Heart left ventricle (tissue), 16 donors: ENCODE results near the gene CBFA2T3. TPM values are rescaled to one million over a fixed set of nuclear protein-coding genes. Genes with fewer than 3 reads are reported as not detected.

Source experiments
- ATAC-seq, 4 donors: fragments of 200-7000 bp; cut with Tn5 transposase; one replicate each; pipeline ENCODE4 v1.9.1; 2020 to 2022; ENCODE audit warnings: moderate library complexity in 4 of 4, mild to moderate bottlenecking in 3 of 4, moderate number of reproducible peaks in 1 of 4
- DNase-seq, 5 donors: peaks; one replicate each; pipeline ENCODE4 v3.0.0-alpha.2; 2020
- H3K27ac ChIP-seq, 12 donors: fragments of 200-600 bp; sonication (generic) in 4 of 12; one replicate each; pipeline versions ENCODE4 v1.5.0 to v1.8.0; 2016 to 2022; ENCODE audit warnings: mild to moderate bottlenecking in 2 of 12
- H3K27me3 ChIP-seq, 9 donors: fragments of 200-600 bp; sonication (generic) in 2 of 9; one replicate each; pipeline versions ENCODE4 v1.5.1 to v1.8.0; 2016 to 2022; ENCODE audit warnings: mild to moderate bottlenecking in 3 of 9
- H3K36me3 ChIP-seq, 9 donors: fragments of 200-600 bp; sonication (generic) in 2 of 9; one replicate each; pipeline versions ENCODE4 v1.5.0 to v1.8.0; 2018 to 2022; ENCODE audit warnings: mild to moderate bottlenecking in 2 of 9
- H3K4me1 ChIP-seq, 12 donors: fragments of 200-600 bp; sonication (generic) in 4 of 12; one replicate each; pipeline versions ENCODE4 v1.5.0 to v1.8.0; 2016 to 2022; ENCODE audit warnings: mild to moderate bottlenecking in 3 of 12
- H3K4me3 ChIP-seq, 12 donors: fragments of 200-600 bp; sonication (generic) in 4 of 12; one replicate each; pipeline versions ENCODE4 v1.5.0 to v1.8.0; 2017 to 2022; ENCODE audit warnings: mild to moderate bottlenecking in 9 of 12, moderate library complexity in 4 of 12
- H3K9me3 ChIP-seq, 12 donors: fragments of 200-600 bp; sonication (generic) in 4 of 12; one replicate each; pipeline versions ENCODE4 v1.5.0 to v1.8.0; 2016 to 2022; ENCODE audit warnings: mild to moderate bottlenecking in 1 of 12
- POLR2A ChIP-seq, 2 donors: fragments of 450-650 bp; IDR thresholded peaks; one replicate each; pipeline ENCODE4 v1.6.1; 2017; ENCODE audit warnings: antibody characterized with exemption in 2 of 2, mild to moderate bottlenecking in 2 of 2, moderate library complexity in 2 of 2
- WGBS, 4 donors: extraction: QIAGEN DNeasy Blood & Tissue Kit in 2 of 4; methylation state at CpG; one replicate each; pipeline versions ENCODE4 v1.1.5 to v1.1.7; 2013 to 2018; 5-methylcytosine and 5-hydroxymethylcytosine counted together
- intact Hi-C, 10 donors: fragments of 100-400 bp; cut with DNase I; formaldehyde crosslinking; loops; one replicate each; pipeline versions ENCODE4 v1.11.1 to v1.14.2; 2022
- polyA plus RNA-seq, 2 donors: library from polyadenylated mRNA; stranded (reverse); fragments of 200-250 nt; gene quantifications; one replicate each; pipeline ENCODE4 v1.2.3, GENCODE V29; 2013
- total RNA-seq, 9 donors: library from RNA; depleted of rRNA in 2 of 9; stranded (reverse); fragments of >200 nt in 2 of 9; fragmentation: NEBNext Ultra II Directional in 3 of 9; extraction: Animal tissue kit (Norgen Biotek cat#: 25700) in 3 of 9; gene quantifications; one replicate each; pipeline versions ENCODE4 v1.1.0 to v1.2.4, GENCODE V29; 2016 to 2023
- TF ChIP-seq, protein P1 (sequence below), 12 donors: fragments of 200-600 bp; sonication (generic) in 4 of 12; IDR thresholded peaks; one replicate each; pipeline versions ENCODE4 v1.5.0 to v1.8.0; 2018 to 2022; ENCODE audit warnings: antibody characterized with exemption in 12 of 12, mild to moderate bottlenecking in 5 of 12
- donor health status: ischemic (EF 13 %, LVEDD 7.1; RV severe dilation, severe dysfunction).
- donor health status: healthy with polysubstance abuse.
- donor health status: DM: no; HTN: yes; CAD: no.
- donor health status: DM: no; HTN: no; CAD: no.
- donor health status: ischemic (EF 25% LVEDD 6.9; RV normal size, moderate dysfunction).
- donor health status: ischemic (EF 25% LVEDD 5.7; RV mildly dilated, moderate dysfunction).
- donor health status: healthy.
- donor health status: DM: yes; HTN: yes; CAD: no.
- donor health status: ischemic (EF 35%, LVEDD 5.7; RV mildly dilated, moderate dysfunction).
- donor health status: nonischemic (EF 11% LVEDD 7.7; RV severe dilation, severe dysfunction).
- donor health status: DM: yes; HTN: yes; CAD: no.
- donor health status: PGD.
- donor health status: ischemic (EF 29% LVEDD 5.4; RV normal size, mild dysfunction).
- donor health status: nonischemic (EF 23%, LVEDD 6.1; RV moderate dilation, normal function).

The CBFA2T3 gene
- total and polyA plus RNA-seq, 11 donors: 5.0 to 12.0 (median 5.8) TPM

DNA sequence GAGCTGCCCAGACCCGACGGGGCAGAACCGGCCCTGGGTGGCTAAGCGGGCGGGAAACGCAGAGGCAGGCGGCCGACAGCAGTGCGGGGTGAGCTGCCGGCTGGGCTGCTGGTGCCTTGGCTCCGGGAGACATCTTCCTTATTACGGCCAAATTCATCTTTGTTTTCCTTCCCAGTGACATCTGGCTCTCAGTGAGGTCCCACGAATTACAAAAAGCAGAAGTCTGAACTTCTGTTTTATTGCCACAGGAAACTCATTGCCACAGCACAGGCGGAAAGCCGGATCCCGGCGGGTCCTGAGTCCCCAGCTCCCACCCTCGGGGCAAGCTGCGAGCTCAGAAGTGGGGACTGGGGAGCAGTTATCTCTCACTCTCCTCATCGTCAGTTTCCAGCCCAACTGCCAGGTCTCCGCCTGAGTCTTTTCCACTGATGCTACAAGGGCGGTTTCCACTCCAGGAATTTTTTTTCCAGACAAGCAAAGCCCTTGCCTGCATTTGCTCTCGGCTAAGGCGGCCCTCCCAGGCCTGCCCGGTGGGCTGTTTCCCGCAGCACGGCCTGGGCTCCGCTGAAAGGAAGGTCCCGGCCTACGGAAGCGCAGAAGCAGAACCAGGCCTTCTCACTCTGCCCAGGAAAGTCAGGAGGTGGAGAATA, 40.3 kb downstream of the CBFA2T3 start:
- peak overlapping the region; percentile 1 to 96 (median 86) for H3K27ac ChIP-seq
- intact Hi-C loops: loop anchor here in 5 of 10 donors (2.0 to 5.0 kb wide), 3 partner anchors 49 to 124 kb away; partner anchors contain the start of gene APRT (in 1 of the 5)
- DNase-seq: peak in 4 of 5 donors; percentile 55 to 82 (median 66)
- ATAC-seq: peak in 2 of 4 donors; percentile 12 to 27
- no peaks in the 10 kb centered on the region for H3K9me3 ChIP-seq
- no peaks in the 10 kb centered on the region for H3K36me3 ChIP-seq
- H3K4me3 ChIP-seq: peak overlapping the region in 10 of 12 donors; percentile 12 to 40 (median 30)
- TF ChIP-seq, protein P1, sequence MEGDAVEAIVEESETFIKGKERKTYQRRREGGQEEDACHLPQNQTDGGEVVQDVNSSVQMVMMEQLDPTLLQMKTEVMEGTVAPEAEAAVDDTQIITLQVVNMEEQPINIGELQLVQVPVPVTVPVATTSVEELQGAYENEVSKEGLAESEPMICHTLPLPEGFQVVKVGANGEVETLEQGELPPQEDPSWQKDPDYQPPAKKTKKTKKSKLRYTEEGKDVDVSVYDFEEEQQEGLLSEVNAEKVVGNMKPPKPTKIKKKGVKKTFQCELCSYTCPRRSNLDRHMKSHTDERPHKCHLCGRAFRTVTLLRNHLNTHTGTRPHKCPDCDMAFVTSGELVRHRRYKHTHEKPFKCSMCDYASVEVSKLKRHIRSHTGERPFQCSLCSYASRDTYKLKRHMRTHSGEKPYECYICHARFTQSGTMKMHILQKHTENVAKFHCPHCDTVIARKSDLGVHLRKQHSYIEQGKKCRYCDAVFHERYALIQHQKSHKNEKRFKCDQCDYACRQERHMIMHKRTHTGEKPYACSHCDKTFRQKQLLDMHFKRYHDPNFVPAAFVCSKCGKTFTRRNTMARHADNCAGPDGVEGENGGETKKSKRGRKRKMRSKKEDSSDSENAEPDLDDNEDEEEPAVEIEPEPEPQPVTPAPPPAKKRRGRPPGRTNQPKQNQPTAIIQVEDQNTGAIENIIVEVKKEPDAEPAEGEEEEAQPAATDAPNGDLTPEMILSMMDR (IDR thresholded peaks at IDR 0.05): no peak
- no peak for TF ChIP-seq POLR2A (IDR thresholded peaks at IDR 0.05)
- H3K27me3 ChIP-seq: peaks cover 0 to 28% (median 7%) of the 10 kb centered on the region in 9 donors
- H3K4me1 ChIP-seq: peaks cover 12 to 57% (median 45%) of the 10 kb centered on the region in 12 donors
- 28 to 43% (median 40%) methylated on average over 19 to 31 of the region's 31 CpGs for WGBS, 4 donors

DNA sequence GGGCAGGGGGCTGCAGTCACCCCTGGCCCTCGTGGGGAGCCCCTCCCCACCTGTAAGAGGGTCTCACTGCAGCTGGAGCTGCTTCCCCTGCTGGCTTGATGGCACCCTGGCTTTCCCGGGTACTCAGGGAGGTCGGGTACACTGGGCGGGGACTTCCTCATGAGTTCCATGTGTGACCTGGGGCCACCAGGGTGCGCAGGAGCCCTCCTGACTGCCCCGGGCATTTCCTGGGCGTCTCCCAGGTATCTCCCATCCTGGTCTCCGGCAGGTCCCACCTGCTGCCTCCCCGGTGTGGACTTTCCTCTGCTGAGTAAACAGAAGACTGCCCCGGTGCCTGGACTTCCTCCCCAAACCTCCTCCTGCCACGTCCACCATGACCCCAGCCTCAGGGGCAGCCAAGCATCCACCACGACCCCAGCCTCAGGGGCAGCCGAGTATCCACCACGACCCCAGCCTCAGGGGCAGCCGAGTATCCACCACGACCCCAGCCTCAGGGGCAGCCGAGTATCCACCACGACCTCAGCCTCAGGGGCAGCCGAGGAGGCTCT, 40.9 kb downstream of the CBFA2T3 start:
- 38 to 50% (median 44%) methylated on average over 11 to 19 of the region's 19 CpGs for WGBS, 4 donors
- intact Hi-C loops: loop anchor here in 5 of 10 donors (2.0 to 5.0 kb wide), 3 partner anchors 49 to 124 kb away; partner anchors contain the start of gene APRT (in 1 of the 5)
- H3K4me3 ChIP-seq: peak overlapping the region in 10 of 12 donors; percentile 12 to 40 (median 30)
- DNase-seq: peak in 2 of 5 donors; percentile 18 to 66
- H3K27me3 ChIP-seq: peaks cover 0 to 28% (median 7%) of the 10 kb centered on the region in 9 donors
- H3K27ac ChIP-seq: peak overlapping the region; percentile 1 to 96 (median 86)
- H3K9me3 ChIP-seq: no peaks in the 10 kb centered on the region
- no peak for ATAC-seq
- TF ChIP-seq, protein P1 (IDR thresholded peaks at IDR 0.05): no peak
- no peak for TF ChIP-seq POLR2A (IDR thresholded peaks at IDR 0.05)
- H3K4me1 ChIP-seq: peaks cover 12 to 59% (median 45%) of the 10 kb centered on the region in 12 donors
- H3K36me3 ChIP-seq: no peaks in the 10 kb centered on the region

DNA sequence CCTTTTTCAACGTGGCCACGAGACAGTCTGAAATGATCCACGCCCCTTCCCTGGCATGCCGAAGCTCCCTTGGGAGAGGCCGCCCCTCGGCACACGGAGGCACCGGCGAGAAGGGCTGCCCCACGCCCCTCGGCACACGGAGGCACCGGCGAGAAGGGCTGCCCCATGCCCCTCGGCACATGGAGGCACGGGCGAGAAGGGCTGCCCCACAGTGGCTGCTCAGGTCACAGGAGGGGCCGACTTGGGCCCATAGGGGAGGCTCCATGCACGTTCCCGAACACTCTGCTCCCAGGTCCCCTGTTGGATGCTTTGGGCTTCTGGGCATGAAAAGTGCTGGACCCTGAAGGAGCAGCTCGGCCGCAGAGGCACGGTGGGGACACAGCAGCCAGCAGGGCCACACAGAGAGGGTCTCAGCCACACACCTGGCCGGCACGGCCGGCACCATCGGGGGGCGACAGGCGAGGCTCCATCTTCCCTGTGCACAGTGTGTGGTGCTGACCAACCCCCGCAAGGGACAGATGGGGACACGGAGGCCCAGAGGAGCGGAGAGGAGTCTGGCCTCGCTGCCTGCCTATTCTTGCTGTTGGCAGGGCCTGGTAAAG, 42.8 kb downstream of the CBFA2T3 start:
- ATAC-seq (no peak), DNase-seq (no peak)
- H3K4me1 ChIP-seq: peaks cover 12 to 53% (median 39%) of the 10 kb centered on the region in 12 donors
- no peaks in the 10 kb centered on the region for H3K36me3 ChIP-seq
- H3K9me3 ChIP-seq: no peaks in the 10 kb centered on the region
- H3K27me3 ChIP-seq: peaks cover 0 to 11% (median 0%) of the 10 kb centered on the region in 9 donors
- intact Hi-C loops: no loop called here
- WGBS, 4 donors: 64 to 77% (median 75%) methylated on average over 19 to 33 of the region's 33 CpGs
- no peak overlapping the region for H3K27ac ChIP-seq
- H3K4me3 ChIP-seq: no peak overlapping the region
- TF ChIP-seq, protein P1 (IDR thresholded peaks at IDR 0.05): no peak
- TF ChIP-seq POLR2A (IDR thresholded peaks at IDR 0.05): no peak

DNA sequence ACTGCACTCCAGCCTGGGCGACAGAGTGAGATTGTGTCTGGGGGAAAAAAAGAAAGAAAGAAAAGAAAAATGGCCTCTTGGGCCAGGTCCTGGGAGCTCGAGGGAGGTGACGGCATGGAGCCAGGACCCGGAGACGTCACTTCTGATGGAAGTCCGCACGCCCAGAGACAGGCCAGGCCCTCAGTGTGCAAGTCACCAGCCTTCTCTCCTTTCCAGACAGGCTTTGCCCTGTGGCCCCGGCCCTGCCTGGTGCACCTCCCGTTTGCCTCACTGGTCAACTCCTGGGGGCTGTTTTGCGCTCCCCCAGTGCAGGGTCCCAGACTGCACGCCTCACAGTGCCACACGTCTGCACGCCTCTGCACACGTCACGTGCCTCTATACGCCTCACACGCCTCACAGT, 44.1 kb downstream of the CBFA2T3 start:
- WGBS, 4 donors: 86 to 92% (median 89%) methylated on average over 11 to 17 of the region's 17 CpGs
- H3K9me3 ChIP-seq: no peaks in the 10 kb centered on the region
- H3K4me3 ChIP-seq: no peak overlapping the region
- DNase-seq: no peak
- TF ChIP-seq, protein P1 (IDR thresholded peaks at IDR 0.05): no peak
- TF ChIP-seq POLR2A (IDR thresholded peaks at IDR 0.05): no peak
- H3K4me1 ChIP-seq: peaks cover 3 to 41% (median 27%) of the 10 kb centered on the region in 12 donors
- peak in 2 of 4 donors; percentile 12 to 14 for ATAC-seq
- intact Hi-C loops: no loop called here
- no peaks in the 10 kb centered on the region for H3K36me3 ChIP-seq
- peaks cover 0 to under 1% (median 0%) of the 10 kb centered on the region in 9 donors for H3K27me3 ChIP-seq
- no peak overlapping the region for H3K27ac ChIP-seq
